Measurements from ENCODE around the gene PCED1B.
"Not testable (repeated sequence)": the region's sequence is repeated elsewhere in the genome, so short reads cannot be mapped to it uniquely, and the experiment has no call there.

The PCED1B gene

GRCh38 chr12:47182164-47182938 is 102.9 kb downstream of the PCED1B start:
- not testable (repeated sequence) for DNase-seq

GRCh38 chr12:47184229-47184628 is 104.8 kb downstream of the PCED1B start:
- peak; percentile 69 to 73 for DNase-seq

DNA sequence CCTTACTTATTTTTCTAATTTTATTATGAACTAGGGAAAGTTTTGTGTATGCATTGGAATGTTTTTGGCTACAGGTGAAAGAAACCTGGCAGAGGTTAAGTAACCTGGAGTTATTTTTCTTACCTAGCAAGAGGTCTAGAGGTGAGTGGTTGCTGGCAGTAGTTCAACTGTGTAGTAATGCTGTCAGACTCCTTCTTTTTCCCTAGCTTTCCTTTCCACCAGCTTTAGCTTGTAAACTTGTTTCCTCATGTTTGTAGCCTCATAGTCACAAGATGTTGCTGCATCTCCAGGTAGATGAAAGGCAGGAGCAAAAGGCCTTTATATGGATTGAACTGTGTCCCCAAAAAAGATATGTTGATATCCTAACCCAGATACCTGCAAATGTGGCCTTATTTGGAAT is 105.4 kb downstream of the PCED1B start:
- no peak for DNase-seq

- DNase-seq, result no peak
Measured at GRCh38 chr12:47186246-47186645, 106.8 kb downstream of the PCED1B start.

- no peak for DNase-seq
Measured at GRCh38 chr12:47188576-47189441, 109.4 kb downstream of the PCED1B start.

GRCh38 chr12:47189728-47190127 is 110.3 kb downstream of the PCED1B start:
- no peak for DNase-seq

- no peak for DNase-seq
Measured at GRCh38 chr12:47190271-47190750, 110.9 kb downstream of the PCED1B start.

DNA sequence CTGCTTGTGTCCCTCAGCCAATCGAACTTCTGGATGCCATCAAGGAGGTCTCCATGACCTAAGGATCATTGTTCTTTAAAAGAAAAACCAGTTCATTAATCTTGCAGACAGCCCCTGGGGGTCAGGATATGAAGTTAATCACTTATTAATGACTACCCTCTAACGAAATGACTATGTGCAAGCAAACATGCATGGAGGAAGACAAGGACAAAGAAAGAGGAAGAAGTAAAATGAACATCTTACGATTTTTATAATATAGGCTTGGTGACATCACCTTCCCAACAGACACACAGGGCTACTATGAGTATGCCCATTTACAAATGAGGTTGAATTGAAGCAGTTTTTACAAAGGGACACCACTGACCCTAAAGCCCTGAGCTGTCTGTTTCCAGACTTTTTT is 111.5 kb downstream of the PCED1B start:
- no peak for DNase-seq

DNA sequence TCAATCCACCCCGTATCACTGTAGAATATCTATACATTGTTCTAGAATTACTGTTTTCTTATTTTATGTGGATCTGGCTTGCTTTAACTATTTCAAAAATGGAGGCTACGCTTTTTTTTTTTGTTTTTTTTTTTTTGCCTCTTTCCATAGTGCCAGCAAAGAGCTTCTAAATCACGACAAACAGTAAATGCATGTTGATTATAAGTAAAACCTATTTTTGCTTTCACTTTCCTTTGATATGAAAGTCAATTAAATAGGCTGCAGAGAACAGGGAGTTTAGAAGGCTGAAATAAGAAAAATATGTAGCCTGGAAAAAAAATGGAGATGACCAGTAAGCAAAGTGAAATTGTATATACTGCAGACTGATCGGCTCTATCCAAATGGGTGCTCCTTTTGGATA is 112.6 kb downstream of the PCED1B start:
- no peak for DNase-seq

- no peak for DNase-seq
Measured at GRCh38 chr12:47193066-47193465, 113.6 kb downstream of the PCED1B start.

- peak in 1 of 2 experiments; percentile 12 for DNase-seq
Measured at GRCh38 chr12:47194501-47194900, 115.1 kb downstream of the PCED1B start.

GRCh38 chr12:47200446-47200845 is 121.0 kb downstream of the PCED1B start:
- DNase-seq, result no peak

DNA sequence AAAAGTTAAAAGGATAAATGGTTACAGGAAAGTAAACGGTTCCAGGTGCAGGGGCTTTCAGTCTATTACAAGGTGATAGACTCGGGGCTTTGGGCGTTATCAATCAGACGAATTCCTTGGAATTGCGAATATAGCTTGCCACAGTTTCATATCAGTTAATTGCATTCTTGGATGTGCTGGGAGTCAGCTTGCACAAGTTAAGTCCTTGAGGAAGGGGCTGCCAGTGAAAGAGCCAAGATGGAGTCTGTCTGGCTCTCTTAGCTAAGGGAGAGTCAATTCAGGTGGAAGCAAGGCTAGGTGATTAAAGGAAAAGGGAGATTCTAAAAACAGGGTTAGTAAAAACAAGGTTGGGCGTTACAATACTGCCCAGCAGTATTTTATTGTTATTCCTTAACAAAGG is 121.8 kb downstream of the PCED1B start:
- not testable (repeated sequence) for DNase-seq

GRCh38 chr12:47202176-47202575 is 122.8 kb downstream of the PCED1B start:
- no peak for DNase-seq

- no peak for DNase-seq
Measured at GRCh38 chr12:47205532-47206449, 126.4 kb downstream of the PCED1B start.

GRCh38 chr12:47206450-47207339 is 127.3 kb downstream of the PCED1B start:
- no peak for DNase-seq

DNA sequence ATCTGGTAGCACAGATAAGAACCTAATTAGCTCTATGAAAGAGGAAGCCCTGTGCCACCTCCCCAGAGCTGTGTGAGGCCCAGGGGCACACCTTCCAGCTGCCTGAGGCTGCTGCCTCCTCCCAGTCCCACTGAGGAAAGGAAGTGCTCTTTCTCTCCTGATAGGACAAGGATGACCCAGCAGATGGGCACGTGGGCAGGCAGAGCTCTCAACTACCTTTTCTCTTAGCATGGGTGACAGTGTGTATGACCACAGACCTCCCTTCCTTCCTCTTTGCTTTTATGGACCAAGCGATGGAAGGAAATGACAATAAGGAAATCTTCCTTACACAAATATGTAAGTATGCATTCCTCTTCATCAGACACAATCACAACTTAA is 127.9 kb downstream of the PCED1B start:
- DNase-seq, result no peak

DNA sequence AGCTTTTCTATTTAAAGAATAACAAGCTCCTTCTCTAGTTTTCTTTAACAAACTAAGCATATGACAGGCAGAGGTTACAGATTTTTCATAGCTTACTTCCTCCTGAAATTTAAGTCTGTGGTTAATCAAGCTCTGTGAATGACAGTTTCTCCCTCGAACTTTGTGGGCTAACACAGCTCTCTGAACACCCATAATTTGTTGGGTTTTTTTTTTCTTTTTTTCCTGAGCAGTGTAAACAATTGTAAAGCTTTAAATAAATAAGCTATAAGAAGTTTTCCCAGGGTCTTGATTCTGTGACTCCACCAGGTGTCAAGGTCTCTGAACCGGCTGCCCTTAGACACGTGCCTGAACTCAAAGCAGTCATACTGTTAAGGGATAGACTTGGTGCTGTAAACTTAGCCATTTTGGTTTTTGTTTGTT is 128.4 kb downstream of the PCED1B start:
- DNase-seq, result no peak

DNA sequence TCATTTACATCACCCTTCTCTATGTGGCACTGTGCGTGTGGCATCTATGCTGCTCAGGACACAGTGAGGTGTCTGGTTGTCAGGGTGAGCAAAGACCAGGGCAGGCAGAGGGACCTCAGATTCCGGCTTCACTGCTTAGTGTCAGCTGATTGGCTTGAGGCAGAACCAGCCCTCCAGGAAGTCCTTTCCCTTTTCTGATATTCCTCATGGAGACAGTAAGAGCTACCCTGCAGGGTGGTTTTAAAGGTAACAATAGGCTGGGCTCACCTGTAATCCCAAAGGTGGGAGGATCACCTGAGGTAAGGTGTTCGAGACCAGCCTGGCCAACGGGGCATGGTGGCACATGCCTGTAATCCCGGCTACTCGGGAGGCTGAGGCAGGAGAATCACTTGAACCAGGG is 129.6 kb downstream of the PCED1B start:
- no peak for DNase-seq

DNA sequence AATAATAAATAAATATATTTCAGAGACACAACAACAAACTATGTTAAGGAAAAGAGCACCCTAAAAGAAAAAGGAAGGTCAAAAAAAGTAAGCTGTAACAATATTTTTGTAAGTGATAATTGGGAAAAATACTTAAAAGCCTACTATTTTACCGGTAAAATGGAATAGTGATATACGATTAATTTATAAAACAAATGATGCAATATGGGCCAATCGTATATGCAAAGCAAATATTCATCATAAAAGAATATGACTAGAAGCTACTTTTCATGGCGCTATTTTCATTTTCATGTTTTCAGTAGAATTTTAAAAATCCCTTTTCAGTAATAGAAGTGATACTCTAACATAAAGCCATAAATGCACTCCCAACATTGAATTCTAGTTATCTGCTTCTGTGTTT is 131.4 kb downstream of the PCED1B start:
- DNase-seq, result no peak

DNA sequence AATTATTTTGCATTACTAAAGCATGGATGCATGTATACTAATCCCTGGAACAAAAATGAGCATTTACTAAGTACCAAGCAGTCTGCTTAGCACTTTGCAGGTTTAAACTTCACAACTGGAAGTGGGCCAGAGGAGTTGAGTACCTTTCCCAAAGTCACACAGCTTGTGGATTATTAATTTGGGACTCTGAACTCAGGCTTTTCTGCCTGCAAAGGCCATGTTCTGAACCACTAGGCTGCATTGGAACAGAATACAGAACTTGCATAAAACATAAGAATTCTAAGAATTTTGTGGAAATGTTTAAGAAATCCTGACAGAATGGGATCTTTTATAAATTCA is 133.2 kb downstream of the PCED1B start:
- no peak for DNase-seq

- DNase-seq, result no peak
Measured at GRCh38 chr12:47213396-47213795, 134.0 kb downstream of the PCED1B start.
